HG03565 (cell line): ENCODE results near the gene KCNT1.

ENCODE experiments used
- ATAC-seq: cut with Tn5 transposase; IDR thresholded peaks from one replicate; pipeline ENCODE4 v1.9.1; 2021; ENCODE audit warnings: mild to moderate bottlenecking, moderate library complexity; ENCODE audit not compliant: unreplicated experiment

KCNT1 gene

DNA sequence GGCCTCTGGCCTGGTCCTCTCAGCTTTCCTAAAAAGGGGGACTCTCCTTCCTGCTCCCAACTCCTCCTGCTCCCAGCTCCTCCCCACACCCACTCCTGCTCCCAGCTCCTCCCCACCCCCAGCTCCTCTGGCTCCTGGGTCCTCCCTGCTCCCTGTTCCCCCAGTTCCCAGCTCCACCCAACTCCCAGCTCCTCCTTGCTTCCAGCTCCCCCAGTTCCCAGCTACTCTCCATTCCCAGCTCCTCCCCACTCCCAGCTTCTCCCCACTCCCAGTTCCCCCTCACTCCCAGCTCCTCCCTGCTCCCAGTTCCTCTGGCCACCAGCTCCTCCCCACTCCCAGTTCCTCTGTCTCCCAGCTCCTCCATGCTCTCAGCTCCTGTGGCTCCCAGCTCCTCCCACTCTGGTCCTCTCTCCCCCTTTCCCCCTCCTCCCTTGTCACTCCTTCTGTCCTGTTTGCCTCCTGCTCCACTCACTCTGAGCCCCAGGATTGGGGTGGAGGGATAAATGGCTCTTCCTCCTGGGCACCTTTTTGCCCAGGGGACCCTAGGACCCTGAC, 75.7 kb downstream of the KCNT1 start:
- ATAC-seq, result no peak

DNA sequence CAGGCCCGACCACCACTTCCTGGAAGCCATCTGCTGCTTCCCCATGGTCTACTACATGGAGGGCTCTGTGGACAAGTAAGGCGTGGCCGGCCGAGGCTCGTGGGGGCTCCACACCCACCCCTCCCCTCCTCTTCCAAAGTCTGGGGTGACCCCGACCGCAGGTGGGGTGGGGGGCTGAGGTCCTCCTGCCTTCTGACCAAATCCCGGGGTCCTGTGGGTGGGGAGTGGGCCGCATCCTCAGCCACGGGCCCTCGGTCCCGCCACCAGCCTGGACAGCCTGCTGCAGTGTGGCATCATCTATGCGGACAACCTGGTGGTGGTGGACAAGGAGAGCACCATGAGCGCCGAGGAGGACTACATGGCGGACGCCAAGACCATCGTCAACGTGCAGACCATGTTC, 76.4 kb downstream of the KCNT1 start:
- no peak for ATAC-seq

DNA sequence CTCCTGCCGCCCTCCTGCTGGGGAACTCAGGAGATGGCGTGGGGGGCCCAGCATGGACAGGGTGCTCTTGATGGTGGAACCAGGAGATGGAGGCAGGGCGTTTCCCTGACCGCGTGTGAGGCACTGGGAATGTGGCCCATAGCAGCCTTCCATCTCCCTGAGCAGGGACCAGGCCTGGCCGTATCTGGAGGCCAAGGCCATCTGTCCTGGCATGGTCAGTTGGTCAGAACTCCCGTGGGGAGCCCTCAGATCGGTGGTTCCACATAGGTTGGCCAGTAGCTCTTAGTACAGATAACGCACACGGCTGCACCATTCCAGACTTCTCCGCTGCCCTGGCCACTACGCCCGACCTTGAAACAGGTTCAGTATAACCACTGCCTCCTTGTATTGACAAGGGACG, 77.6 kb downstream of the KCNT1 start:
- ATAC-seq, result no peak

DNA sequence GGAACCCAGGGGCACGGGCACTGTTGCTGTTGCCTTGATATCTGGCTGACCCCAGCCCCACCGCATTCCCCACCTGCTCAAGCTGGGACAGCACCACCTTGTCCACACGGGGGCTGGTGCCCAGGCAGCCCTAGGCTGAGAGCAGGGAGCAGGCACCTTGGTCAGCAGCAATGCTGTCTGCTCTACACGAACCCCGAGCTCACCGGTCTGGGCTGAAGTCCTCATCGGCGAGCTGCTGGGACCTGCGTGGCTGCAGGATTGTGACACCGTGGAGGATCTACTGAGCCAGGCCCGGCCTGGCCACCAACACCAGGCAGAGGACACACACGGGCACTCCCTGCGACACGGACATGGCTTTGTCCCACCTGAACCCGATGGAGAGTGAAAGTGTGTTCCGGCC, 78.1 kb downstream of the KCNT1 start:
- ATAC-seq, result no peak

DNA sequence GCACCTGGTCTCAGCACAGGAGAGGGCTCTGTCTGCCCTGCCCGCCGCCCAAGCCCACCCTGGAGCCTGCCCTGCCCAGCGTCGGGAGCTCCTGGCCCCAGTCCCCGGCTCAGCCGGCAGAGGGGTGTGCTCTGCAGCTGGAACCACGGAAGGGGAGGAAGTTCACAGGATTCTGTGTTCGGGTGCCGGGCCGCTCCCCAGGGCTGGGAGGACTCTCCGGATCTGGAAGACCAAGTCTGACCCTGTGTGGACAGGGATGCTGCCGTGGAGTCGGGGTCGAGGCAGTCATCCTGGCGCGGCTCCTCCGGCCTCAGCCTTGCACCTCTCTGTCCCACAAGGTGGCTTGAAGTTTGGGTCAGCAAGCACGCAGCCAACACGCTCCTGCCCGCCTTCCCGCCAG, 78.6 kb downstream of the KCNT1 start:
- no peak for ATAC-seq

DNA sequence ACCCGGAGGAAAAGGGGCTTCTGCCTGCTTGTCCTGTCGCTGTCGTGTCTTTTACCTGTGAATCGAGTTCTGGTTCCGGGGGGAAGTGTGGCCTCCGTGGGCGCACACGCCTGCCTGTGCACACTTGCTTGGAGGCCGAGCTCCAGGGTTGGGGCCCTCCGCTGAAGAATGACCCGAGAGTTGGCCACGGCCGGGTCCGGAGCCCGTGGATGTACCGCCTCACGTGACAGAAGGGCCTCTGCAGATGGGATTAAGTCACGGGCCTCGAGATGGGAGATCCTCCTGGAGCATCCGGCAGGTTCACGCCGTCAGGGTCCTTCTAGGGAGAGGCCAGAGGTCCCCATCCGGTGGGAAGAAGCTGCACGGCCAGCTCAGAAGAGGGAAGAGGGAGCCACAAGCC, 81.0 kb downstream of the KCNT1 start:
- no peak for ATAC-seq

DNA sequence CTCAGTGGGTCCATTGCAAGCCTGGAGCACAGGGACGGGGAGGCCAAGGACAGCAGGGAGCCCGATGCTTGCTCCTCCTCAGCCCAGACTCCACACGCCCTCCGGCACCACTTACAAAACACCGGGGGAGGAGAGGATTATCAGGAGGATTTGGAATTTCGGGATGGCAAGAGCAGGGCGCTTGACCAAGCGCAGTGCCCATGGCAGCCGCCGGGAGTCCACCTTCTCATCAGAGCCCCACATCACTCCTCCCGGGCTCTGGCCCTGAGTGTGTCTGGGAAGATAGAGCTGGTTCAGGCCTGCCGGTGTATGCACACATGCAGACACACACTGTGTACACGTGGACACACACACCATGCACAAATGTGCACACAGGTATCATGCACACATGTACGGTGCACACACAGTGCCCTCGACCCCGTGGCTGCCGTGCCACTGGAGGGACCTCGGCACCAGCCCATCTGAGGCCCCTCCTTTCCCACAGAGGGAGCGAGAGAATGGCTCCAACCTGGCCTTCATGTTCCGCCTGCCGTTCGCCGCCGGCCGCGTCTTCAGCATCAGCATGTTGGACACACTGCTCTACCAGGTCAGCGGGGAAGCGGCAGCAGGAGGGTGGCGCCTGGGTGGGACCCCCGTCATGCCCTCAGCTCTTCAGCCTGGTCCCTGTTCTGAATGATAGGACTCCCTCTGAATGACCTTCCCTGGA, 81.7 kb downstream of the KCNT1 start:
- ATAC-seq, result no peak

DNA sequence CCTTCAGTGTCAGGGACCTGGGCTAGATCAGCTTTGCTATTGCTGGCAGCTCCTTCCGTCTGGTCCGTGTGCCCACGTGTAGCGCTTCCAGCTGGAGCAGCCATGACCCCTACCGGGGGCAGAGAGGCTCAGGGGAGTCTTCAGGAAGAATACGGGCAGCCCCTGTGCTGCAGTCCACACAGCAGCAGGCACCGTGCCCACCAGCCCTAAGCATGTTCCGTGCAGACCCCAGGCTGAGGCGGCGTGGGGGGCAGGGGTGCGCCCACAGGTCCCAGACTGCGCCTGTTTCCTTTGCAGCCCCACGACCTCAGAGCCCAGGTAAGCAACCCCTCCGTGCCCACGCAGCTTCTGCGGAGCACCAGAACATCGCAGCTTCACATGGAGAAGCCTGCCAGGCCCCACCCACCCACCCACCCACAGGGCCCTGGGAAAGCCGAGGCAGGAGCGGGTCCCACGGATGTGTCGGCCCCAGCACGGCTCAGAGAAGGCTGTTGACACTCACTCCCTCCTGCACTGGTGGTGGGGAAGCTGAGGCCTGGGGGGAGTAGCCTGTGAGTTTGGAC, 83.1 kb downstream of the KCNT1 start:
- no peak for ATAC-seq

DNA sequence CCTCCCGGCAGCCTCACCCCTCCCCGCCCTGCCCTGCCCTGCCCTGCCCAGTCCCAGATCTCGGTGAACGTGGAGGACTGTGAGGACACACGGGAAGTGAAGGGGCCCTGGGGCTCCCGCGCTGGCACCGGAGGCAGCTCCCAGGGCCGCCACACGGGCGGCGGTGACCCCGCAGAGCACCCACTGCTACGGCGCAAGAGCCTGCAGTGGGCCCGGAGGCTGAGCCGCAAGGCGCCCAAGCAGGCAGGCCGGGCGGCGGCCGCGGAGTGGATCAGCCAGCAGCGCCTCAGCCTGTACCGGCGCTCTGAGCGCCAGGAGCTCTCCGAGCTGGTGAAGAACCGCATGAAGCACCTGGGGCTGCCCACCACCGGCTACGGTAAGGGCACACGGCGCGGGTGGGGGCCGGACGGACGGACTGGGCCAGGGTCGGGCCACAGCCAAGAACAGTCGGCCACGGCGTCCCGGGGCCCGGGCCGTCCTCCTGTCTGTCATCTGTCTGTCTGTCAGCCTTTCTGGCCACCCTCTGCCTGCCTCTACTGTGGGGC, 84.2 kb downstream of the KCNT1 start:
- ATAC-seq, result no peak

DNA sequence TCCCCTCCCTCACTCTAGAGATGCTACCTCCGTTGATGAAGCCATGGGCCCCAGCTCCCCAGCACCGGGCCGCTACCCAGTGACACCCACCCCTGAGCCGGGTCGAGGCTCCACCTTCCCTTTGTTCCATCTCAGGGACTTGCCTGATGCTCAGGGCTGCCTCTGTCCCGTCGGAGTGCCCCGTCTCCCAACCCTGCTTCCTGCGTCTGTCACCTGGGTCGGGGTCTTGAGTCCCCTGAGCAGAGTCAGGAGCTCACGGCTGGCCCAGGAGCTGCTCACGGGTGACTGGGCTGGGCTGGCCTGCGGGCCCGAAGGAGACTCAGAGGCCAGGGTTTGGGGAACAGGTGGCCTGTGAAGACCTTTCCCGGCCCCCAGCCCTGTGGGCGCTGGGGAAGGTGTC, 85.3 kb downstream of the KCNT1 start:
- ATAC-seq, result no peak

DNA sequence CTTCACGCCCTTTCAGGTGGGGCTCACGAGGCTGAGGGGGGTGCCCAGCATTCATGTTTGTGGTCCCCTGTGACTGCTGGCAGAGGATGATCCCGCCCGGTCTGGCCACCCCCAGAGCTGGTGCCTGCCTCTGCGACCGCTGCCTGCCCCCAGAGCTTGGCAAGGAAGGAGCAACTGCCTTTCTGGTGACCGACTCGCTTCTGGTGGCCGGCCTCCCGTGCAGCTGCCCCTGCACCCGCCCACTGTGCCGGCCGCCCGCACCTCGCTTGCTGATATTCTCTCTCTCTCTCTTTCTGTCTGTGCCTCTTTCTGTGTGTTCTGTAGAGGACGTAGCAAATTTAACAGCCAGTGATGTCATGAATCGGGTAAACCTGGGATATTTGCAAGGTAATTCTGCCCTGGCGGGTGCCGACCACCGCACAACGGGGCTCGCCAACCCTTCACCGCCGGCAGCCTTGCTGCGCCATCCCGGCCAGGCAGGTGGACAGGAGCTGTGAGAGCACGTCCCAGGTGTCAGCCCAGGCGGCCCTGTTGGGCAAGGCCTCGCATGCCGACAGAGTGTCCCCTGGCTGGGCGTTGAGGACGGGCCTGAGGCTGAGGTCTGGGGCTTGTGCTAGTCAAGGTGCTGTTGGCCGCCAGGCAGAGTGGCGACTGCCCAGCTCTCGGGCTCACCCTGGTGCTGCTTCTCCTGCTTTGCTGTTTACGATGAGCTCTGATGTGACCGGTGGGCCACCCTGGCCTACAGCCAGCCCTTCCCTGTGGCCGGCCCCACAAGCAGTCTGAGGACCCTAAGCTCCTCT, 86.0 kb downstream of the KCNT1 start:
- ATAC-seq, result no peak

DNA sequence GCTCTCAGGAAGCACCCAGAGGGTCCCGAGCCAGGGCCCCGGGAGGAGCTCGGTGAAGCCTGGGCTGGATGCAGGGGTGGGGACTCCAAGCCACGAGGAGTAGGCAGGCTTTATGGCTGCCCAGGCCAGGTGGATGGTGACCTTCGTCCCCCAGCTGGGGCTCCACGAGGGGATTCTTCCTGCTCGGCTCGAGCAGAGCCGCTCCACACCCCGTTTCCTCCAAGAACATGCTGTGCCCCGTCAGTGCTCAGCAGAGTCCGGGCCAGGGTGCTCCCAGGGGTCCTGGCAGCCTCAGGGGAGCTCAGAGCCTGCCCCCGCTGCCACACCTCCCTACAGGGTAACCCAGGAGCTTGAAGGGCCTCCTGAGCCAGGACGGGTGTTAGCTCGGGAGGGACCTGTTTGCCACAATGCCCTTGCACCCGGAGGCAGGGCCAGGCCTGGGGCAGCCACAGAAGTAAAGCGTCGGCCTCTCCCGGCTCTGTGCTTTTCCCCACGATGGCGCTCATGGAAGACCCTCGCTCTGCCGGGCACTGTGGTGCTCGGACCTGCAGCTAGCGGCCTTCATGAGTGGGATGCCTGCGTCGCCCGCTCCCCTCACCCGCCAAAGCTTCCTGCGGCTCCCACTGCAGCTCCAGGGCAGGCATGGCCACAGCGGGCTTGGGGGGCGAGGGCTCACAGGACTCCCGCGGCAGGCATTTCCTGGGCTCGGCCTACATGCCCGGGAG, 86.8 kb downstream of the KCNT1 start:
- ATAC-seq, result no peak

DNA sequence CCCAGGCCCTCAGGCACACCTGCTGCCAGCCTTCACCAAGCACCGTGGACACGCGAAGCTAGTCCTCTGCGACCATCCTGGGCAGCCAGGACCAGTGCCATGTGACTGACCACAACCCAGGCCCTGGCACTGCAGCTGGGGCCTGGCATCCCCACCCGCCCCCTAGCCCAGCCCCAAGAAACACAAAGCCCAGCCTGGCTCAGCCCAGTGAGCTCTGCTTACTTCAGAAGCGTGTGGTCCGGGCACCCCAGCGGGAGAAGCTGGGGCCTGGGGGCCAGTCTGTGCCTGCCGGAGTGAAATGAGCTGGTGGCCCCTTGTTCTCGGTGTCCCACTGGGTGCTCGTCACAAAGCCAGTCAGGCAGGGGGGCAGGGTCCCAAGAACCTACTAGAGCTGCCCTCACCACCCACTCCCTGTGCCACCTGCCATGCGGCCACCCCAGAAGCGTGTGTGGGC, 87.9 kb downstream of the KCNT1 start:
- ATAC-seq, result no peak

DNA sequence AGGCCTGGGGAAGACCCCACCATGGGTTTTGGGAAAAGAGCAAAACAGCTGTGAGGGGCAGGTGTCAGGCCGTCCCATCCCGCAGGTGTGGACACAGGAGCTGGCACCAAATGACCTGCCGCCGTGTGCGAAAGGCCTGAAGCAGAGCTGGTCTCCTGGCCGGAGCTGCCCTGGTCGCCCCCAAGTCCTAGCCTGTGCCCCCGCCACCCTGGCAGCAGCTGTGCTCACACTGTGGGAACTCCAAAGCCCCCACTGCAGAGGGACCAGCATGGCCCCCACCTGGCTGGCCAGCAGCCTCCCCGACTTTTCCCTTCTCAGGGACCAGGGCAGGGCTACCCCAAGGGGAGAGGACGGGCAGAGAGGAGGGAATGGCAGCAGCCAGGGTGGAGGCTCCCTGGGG, 88.4 kb downstream of the KCNT1 start:
- ATAC-seq, result no peak

DNA sequence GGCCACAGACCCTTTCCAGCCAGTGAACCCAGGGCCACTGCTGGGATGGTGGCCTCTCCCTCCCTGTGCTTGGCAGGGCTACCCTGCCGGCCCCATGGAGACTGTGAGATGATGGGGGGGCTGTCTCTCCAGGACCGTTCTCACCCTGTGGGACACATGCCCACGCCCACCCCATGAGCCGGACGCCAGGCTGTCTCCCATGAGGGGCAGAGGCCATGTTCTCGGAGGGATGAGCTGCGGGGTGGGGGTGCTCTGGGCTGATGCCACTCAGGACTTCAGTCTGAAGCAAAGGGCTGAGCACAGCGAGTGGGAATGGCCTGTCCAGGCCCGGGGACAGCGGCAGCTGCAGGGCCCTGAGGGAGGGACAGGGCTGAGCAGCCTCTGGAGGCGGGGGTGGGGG, 88.9 kb downstream of the KCNT1 start:
- no peak for ATAC-seq

DNA sequence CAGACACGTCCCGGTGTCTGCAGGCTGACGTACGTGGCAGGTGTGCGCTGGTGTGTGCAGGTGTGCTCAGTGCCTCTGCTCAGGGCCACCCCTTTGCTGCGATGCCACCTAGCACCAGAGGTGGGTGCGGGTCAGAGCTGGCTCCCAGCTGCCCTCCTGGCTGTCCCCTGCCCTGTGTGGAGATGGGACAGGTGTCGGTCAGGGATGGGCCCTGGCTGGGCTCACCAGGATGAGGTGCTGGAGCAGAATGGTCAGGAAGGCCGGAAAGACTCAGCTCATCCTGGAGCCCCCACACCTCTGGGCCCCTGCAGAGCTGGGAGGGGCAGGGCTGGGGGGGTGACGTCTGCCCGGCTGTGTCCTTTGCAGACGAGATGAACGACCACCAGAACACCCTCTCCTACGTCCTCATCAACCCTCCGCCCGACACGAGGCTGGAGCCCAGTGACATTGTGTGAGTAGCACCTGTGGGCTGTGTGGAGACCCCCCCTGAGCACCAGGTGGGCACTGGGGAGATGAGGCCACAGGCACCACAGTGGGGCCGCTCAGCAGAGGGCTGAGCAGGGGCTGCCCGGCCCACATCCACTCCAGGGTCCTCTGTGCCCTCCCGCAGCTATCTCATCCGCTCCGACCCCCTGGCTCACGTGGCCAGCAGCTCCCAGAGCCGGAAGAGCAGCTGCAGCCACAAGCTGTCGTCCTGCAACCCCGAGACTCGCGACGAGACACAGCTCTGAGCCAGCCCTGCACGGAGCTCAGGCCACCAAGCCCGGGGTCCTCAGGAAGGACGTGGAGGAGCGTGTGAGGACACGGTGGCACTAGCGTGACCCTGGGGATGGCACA, 89.7 kb downstream of the KCNT1 start:
- ATAC-seq, result no peak

DNA sequence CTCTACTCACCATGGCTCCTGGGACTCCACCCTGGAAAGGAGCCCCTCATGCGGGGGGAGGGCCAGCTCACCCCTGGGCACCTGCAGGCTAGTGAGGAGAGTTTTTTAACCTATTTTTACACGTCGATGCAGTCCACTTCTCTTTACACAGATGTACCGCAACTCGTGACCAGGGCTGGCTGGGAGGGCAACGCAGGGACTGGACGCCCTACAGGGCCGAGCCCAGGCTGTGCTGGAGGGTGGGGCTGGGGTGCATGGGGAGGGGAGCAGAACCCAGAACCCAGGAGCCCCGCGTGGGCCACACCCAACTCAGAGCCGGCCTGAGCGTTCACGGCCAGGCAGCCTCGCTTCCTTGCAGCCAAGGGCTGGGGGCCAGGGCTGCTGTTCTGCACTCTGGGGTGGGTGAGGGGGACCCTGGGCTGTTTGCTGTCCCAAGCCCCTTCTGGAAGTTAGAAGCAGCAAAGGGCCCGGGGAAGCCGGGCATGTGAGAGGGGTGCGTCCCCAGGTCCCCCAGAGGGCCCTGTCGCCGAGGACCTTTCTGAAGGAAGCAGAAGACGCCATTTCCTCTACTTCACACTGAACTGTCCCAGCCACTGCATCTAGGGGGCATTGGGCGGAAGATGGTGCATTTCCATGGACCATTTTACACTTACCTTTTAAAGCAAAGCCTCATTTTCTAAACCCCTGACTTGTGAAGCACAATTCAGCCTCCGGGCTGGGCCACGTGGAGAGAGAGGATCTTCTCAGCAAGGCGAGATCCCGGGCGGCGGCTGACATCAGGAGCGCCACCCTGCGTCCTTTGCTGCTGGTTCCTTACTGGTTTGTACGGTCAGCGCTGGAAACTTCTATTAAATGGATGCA, 90.5 kb downstream of the KCNT1 start:
- no peak for ATAC-seq

DNA sequence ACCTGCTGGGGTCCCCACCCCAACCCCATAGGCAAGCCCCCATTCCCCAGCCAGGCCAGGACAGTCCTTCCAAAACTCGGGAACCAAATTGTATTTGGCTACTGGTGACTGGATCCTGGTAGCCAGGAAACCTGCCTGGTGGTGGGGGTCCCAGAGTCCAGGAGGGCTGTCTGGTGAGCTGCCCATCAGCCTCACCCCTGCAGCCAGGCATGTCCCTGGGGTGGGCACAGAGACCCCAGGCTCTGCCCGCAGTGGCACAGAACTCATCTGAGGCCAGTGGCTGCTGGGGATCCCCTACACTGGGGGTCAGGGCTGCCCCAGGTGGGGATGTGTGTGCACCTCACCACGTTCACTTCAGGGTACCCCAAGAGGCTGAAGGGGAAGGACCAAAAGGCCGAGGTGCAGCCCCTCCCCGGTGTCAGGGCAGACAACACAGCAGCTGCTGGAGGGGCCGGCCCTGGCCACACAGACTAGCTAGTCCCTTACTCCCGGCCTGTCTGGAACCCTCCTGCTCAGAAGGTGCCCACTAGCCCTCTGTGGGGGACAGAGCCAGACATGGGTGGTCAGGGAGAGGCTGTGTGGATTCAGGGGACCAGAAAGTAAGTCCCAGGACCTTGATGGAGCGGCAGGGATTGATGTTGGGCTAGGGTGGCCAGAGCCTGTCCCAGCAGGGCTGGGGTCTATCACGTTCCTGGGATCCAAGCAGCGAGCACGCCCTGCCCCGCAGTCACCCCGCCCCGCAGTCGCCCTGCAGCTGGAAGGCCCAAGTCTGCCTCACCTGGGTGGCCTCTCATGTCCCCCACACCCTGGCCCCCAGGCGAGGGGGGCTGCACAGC, 91.5 kb downstream of the KCNT1 start:
- ATAC-seq, result no peak
